ENCODE results near the gene CFAP77. TPM values are rescaled to one million over a fixed set of nuclear protein-coding genes. Genes with fewer than 3 reads are reported as not detected.

The CFAP77 gene
- polyA plus RNA-seq, 1 donor from 2014 or later, result not detected

DNA sequence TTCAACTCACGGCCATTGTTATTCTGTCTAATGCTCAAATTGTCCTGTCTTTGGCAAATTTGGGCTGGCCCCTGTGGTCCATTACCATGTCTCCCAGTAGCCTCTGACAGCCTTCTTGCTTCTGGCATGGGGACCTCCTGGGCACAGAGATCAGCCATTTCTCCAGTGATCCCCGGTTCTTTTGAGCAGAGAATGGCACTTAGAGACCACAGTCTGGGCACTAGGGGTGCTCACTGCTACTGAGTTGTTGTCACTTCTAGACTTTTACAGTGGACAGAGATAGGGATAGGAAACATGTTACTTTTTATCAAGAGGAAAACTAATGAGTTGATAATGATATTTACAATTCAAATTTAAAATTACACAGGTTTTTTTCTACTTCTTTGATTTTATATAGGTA lies 124.8 kb downstream of the CFAP77 start:
- Histone ChIP-seq H2AFZ (ENCODE audit: low read depth, low read length) (no peak overlapping the region), H3K27ac (ENCODE audit: low read length) (no peak overlapping the region), H3K4me2 (ENCODE audit: low read length) (no peak overlapping the region), H4K20me1 (ENCODE audit: insufficient read depth) (no peaks in the 10 kb centered on the region), H3K27me3 (ENCODE audit: insufficient read depth, low read depth, low read length) (no peaks in the 10 kb centered on the region), H3K36me3 (ENCODE audit: insufficient read depth, low read length) (no peaks in the 10 kb centered on the region), H3K9me2 (ENCODE audit: insufficient read depth, low read length) (no peaks in the 10 kb centered on the region), H3K79me2 (replicated peaks; ENCODE audit: insufficient read depth, low read length) (no peaks in the 10 kb centered on the region), H3F3A (ENCODE audit: insufficient read depth, low read length, poor library complexity, severe bottlenecking) (no peaks in the 10 kb centered on the region), H3K9ac (ENCODE audit: low read length) (no peak overlapping the region), H3K4me3 (ENCODE audit: low read length) (no peak overlapping the region), H3K9me3 (ENCODE audit: low read length) (peaks cover 3% of the 10 kb centered on the region)
- no peak for TF ChIP-seq TAF1 (IDR thresholded peaks at IDR 0.05; ENCODE audit: low read depth)

GRCh38 chr9:132536124-132536523 lies 126.1 kb downstream of the CFAP77 start:
- Histone ChIP-seq H3K9me3 (ENCODE audit: low read length) (peaks cover 3% of the 10 kb centered on the region), H2AFZ (ENCODE audit: low read depth, low read length) (no peak overlapping the region), H3K36me3 (ENCODE audit: insufficient read depth, low read length) (no peaks in the 10 kb centered on the region), H3K27ac (ENCODE audit: low read length) (no peak overlapping the region), H3F3A (ENCODE audit: insufficient read depth, low read length, poor library complexity, severe bottlenecking) (no peaks in the 10 kb centered on the region), H3K9me2 (ENCODE audit: insufficient read depth, low read length) (no peaks in the 10 kb centered on the region), H4K20me1 (ENCODE audit: insufficient read depth) (no peaks in the 10 kb centered on the region), H3K79me2 (replicated peaks; ENCODE audit: insufficient read depth, low read length) (no peaks in the 10 kb centered on the region), H3K27me3 (ENCODE audit: insufficient read depth, low read depth, low read length) (no peaks in the 10 kb centered on the region), H3K4me3 (ENCODE audit: low read length) (no peak overlapping the region), H3K9ac (ENCODE audit: low read length) (no peak overlapping the region), H3K4me2 (ENCODE audit: low read length) (no peak overlapping the region)
- TF ChIP-seq SMC3 (conservative IDR thresholded peaks at IDR 0.05; ENCODE audit: poor library complexity), result no peak
- TF ChIP-seq EZH2 (IDR thresholded peaks at IDR 0.05; ENCODE audit: borderline replicate concordance, insufficient read depth, low read length, poor library complexity, severe bottlenecking), result no peak
- no peak for TF ChIP-seq MXI1 (conservative IDR thresholded peaks at IDR 0.05; ENCODE audit: poor library complexity, severe bottlenecking)
- TF ChIP-seq EP300 (conservative IDR thresholded peaks at IDR 0.05; ENCODE audit: poor library complexity, severe bottlenecking), result no peak
- TF ChIP-seq, protein P1, sequence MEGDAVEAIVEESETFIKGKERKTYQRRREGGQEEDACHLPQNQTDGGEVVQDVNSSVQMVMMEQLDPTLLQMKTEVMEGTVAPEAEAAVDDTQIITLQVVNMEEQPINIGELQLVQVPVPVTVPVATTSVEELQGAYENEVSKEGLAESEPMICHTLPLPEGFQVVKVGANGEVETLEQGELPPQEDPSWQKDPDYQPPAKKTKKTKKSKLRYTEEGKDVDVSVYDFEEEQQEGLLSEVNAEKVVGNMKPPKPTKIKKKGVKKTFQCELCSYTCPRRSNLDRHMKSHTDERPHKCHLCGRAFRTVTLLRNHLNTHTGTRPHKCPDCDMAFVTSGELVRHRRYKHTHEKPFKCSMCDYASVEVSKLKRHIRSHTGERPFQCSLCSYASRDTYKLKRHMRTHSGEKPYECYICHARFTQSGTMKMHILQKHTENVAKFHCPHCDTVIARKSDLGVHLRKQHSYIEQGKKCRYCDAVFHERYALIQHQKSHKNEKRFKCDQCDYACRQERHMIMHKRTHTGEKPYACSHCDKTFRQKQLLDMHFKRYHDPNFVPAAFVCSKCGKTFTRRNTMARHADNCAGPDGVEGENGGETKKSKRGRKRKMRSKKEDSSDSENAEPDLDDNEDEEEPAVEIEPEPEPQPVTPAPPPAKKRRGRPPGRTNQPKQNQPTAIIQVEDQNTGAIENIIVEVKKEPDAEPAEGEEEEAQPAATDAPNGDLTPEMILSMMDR (IDR thresholded peaks at IDR 0.05; ENCODE audit: poor library complexity, severe bottlenecking), result no peak
- no peak for TF ChIP-seq POLR2AphosphoS5 (IDR thresholded peaks at IDR 0.05)
- TF ChIP-seq, protein P2, sequence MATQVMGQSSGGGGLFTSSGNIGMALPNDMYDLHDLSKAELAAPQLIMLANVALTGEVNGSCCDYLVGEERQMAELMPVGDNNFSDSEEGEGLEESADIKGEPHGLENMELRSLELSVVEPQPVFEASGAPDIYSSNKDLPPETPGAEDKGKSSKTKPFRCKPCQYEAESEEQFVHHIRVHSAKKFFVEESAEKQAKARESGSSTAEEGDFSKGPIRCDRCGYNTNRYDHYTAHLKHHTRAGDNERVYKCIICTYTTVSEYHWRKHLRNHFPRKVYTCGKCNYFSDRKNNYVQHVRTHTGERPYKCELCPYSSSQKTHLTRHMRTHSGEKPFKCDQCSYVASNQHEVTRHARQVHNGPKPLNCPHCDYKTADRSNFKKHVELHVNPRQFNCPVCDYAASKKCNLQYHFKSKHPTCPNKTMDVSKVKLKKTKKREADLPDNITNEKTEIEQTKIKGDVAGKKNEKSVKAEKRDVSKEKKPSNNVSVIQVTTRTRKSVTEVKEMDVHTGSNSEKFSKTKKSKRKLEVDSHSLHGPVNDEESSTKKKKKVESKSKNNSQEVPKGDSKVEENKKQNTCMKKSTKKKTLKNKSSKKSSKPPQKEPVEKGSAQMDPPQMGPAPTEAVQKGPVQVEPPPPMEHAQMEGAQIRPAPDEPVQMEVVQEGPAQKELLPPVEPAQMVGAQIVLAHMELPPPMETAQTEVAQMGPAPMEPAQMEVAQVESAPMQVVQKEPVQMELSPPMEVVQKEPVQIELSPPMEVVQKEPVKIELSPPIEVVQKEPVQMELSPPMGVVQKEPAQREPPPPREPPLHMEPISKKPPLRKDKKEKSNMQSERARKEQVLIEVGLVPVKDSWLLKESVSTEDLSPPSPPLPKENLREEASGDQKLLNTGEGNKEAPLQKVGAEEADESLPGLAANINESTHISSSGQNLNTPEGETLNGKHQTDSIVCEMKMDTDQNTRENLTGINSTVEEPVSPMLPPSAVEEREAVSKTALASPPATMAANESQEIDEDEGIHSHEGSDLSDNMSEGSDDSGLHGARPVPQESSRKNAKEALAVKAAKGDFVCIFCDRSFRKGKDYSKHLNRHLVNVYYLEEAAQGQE (IDR thresholded peaks at IDR 0.05; ENCODE audit: borderline replicate concordance), result no peak
- TF ChIP-seq TAF1 (IDR thresholded peaks at IDR 0.05; ENCODE audit: low read depth), result no peak
- no peak for TF ChIP-seq RAD21 (conservative IDR thresholded peaks at IDR 0.05)

DNA sequence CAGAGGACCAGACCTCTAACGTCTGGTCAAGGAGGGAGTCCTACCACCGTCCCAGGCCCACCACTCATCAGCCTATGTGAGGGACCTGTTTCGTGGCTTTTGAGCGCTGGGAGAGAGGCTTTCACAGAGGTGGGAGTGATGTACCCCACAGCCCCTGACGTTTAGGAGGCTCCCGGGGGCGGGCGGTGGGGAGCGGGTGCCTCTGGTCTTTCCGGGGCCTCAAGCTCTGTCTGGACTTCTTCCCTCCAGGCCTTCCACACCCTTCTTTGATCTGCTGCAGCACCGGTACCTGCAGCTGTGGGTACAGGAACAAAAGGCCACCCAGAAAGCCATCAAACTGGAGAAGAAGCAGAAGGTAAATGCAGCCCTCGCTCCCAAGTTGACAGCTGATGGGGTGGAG lies 127.3 kb downstream of the CFAP77 start:
- no peak overlapping the region for H3K4me3 ChIP-seq (ENCODE audit: low read length)
- H3K4me2 ChIP-seq (ENCODE audit: low read length), result no peak overlapping the region
- no peaks in the 10 kb centered on the region for H3K79me2 ChIP-seq (replicated peaks; ENCODE audit: insufficient read depth, low read length)
- no peaks in the 10 kb centered on the region for H3K9me2 ChIP-seq (ENCODE audit: insufficient read depth, low read length)
- no peak overlapping the region for H3K27ac ChIP-seq (ENCODE audit: low read length)
- no peaks in the 10 kb centered on the region for H3F3A ChIP-seq (ENCODE audit: insufficient read depth, low read length, poor library complexity, severe bottlenecking)
- no peak overlapping the region for H2AFZ ChIP-seq (ENCODE audit: low read depth, low read length)
- TF ChIP-seq, protein P2 (IDR thresholded peaks at IDR 0.05; ENCODE audit: borderline replicate concordance), result no peak
- TF ChIP-seq TAF1 (IDR thresholded peaks at IDR 0.05; ENCODE audit: low read depth), result no peak
- H3K9ac ChIP-seq (ENCODE audit: low read length), result no peak overlapping the region
- no peaks in the 10 kb centered on the region for H3K36me3 ChIP-seq (ENCODE audit: insufficient read depth, low read length)
- peaks cover 3% of the 10 kb centered on the region for H3K9me3 ChIP-seq (ENCODE audit: low read length)
- H3K27me3 ChIP-seq (ENCODE audit: insufficient read depth, low read depth, low read length), result no peaks in the 10 kb centered on the region
- no peaks in the 10 kb centered on the region for H4K20me1 ChIP-seq (ENCODE audit: insufficient read depth)
